Calu3 (cell line): ENCODE measurements around the gene ADGRA3. TPM values are rescaled to one million over a fixed set of nuclear protein-coding genes. Genes with fewer than 3 reads are reported as not detected.

Source experiments
- BruUV-seq: library from RNA; stranded (reverse); fragments of 400-500 nt; replicated peaks from 2 replicates; lab custom pipeline; 2021; lab: Mats Ljungman, UMichigan
- CTCF ChIA-PET: fragments of 300-600 bp; sonication (Branson Sonifier 250); formaldehyde crosslinking; loops from one replicate; lab custom pipeline; 2022; ENCODE audit warnings: antibody characterized with exemption; lab: Charles Lee
- DNase-seq: peaks from one replicate; pipeline ENCODE4 v3.0.0; 2022
- H3K27ac Mint-ChIP-seq: one replicate; pipeline ENCODE4 v1.8.0; 2022; ENCODE audit warnings: mixed read lengths; ENCODE audit not compliant: unreplicated experiment
- H3K27me3 Mint-ChIP-seq: one replicate; pipeline ENCODE4 v1.8.0; 2022; ENCODE audit warnings: mixed read lengths; ENCODE audit not compliant: unreplicated experiment
- H3K36me3 Mint-ChIP-seq: one replicate; pipeline ENCODE4 v1.8.0; 2022; ENCODE audit warnings: mild to moderate bottlenecking, moderate library complexity, mixed read lengths; ENCODE audit not compliant: insufficient read depth, unreplicated experiment
- H3K4me1 Mint-ChIP-seq: one replicate; pipeline ENCODE4 v1.8.0; 2022; ENCODE audit warnings: mild to moderate bottlenecking, low read depth, mixed read lengths; ENCODE audit not compliant: unreplicated experiment
- H3K4me3 Mint-ChIP-seq: one replicate; pipeline ENCODE4 v1.8.0; 2022; ENCODE audit warnings: mild to moderate bottlenecking, low read depth, moderate library complexity, mixed read lengths; ENCODE audit not compliant: unreplicated experiment
- H3K9me3 Mint-ChIP-seq: one replicate; pipeline ENCODE4 v1.8.0; 2022; ENCODE audit warnings: low read depth, mixed read lengths; ENCODE audit not compliant: unreplicated experiment
- intact Hi-C: fragments of 100-400 bp; cut with micrococcal nuclease; formaldehyde crosslinking; loops from one replicate; pipeline ENCODE4 v1.10.0; 2022; ENCODE audit not compliant: unreplicated experiment
- total RNA-seq: library from RNA; stranded (reverse); gene quantifications from 2 replicates; pipeline ENCODE4 v1.2.3, GENCODE V29; 2022
- TF ChIP-seq, protein P1 (sequence below): fragments of 200-600 bp; IDR thresholded peaks from one replicate; pipeline ENCODE4 v1.8.0; 2022; ENCODE audit warnings: antibody characterized with exemption; ENCODE audit not compliant: unreplicated experiment

ADGRA3 gene
- total RNA-seq, 1 experiment from 2014 or later, result 63.2 TPM

DNA sequence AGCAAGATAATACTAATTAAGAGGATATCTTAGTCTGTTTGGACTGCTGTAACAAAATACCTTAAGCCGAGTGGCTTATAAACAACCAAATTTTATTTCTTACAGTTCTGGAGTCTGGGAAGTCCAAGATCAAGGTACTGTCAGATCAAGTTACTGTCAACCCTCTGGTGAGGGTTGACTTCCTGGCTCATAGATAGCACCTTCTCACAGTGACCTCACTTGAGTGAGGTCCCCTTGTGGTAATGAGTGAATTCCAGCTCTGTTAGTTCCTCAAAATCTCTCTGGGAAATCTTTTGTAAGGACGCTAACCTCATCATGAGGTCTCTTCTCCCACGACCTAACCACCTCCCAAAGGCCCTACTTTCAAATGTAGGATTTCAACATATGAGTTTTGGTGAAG lies 36.9 kb upstream of the ADGRA3 start:
- TF ChIP-seq, protein P1, sequence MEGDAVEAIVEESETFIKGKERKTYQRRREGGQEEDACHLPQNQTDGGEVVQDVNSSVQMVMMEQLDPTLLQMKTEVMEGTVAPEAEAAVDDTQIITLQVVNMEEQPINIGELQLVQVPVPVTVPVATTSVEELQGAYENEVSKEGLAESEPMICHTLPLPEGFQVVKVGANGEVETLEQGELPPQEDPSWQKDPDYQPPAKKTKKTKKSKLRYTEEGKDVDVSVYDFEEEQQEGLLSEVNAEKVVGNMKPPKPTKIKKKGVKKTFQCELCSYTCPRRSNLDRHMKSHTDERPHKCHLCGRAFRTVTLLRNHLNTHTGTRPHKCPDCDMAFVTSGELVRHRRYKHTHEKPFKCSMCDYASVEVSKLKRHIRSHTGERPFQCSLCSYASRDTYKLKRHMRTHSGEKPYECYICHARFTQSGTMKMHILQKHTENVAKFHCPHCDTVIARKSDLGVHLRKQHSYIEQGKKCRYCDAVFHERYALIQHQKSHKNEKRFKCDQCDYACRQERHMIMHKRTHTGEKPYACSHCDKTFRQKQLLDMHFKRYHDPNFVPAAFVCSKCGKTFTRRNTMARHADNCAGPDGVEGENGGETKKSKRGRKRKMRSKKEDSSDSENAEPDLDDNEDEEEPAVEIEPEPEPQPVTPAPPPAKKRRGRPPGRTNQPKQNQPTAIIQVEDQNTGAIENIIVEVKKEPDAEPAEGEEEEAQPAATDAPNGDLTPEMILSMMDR, result no peak
- BruUV-seq, result no TSS peak
- H3K27me3 Mint-ChIP-seq, result no peaks in the 10 kb centered on the region
- H3K36me3 Mint-ChIP-seq, result no peaks in the 10 kb centered on the region
- CTCF ChIA-PET, result no interaction called here
- DNase-seq, result no peak
- H3K27ac Mint-ChIP-seq, result no peak overlapping the region
- H3K4me1 Mint-ChIP-seq, result no peaks in the 10 kb centered on the region
- intact Hi-C loops, result no loop called here
- no peak overlapping the region for H3K4me3 Mint-ChIP-seq
- H3K9me3 Mint-ChIP-seq, result no peaks in the 10 kb centered on the region

DNA sequence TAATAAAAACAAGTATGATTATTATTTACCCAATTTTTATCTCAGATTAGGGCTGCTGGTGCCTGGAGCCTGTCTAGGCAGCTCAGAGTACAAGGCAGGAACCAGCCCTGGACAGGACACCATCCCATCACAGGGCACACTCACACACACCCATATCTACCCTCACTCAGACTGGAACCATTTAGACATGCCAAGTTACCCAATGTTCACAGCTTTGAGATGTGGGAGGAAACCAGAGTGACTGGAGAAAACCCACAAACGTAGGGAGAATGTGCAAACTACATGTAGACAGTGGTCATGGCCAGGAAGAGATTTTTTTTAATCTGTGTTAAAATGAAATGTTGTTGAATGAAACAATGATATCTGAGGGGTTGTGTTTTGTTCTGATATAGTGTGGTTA lies 35.7 kb upstream of the ADGRA3 start:
- no peaks in the 10 kb centered on the region for H3K27me3 Mint-ChIP-seq
- intact Hi-C loops, result no loop called here
- H3K4me1 Mint-ChIP-seq, result no peaks in the 10 kb centered on the region
- CTCF ChIA-PET, result no interaction called here
- H3K9me3 Mint-ChIP-seq, result peaks cover 4% of the 10 kb centered on the region
- no peak overlapping the region for H3K27ac Mint-ChIP-seq
- DNase-seq, result no peak
- no TSS peak for BruUV-seq
- H3K36me3 Mint-ChIP-seq, result no peaks in the 10 kb centered on the region
- TF ChIP-seq, protein P1, result no peak
- H3K4me3 Mint-ChIP-seq, result no peak overlapping the region

DNA sequence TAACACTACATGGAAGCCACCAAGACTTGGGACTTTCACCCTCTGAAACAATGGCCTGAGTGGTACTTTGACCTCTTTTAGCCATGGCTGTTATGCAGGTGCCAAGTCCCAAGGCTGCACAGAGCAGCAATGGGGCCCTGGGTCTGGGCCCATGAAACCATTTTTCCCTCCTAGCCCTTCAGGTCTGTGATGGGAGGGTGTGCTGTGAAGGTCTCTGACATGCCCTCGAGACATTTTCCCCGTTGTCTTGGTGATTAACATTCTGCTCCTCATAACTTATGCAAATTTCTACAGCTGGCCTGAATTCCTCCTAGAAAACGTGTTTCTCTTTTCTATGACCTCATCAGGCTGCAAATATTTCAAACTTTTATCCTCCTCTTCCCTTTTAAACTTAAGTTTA lies 30.4 kb upstream of the ADGRA3 start:
- CTCF ChIA-PET, result no interaction called here
- Mint-ChIP-seq H3K27me3 (no peaks in the 10 kb centered on the region), H3K9me3 (peaks cover 8% of the 10 kb centered on the region), H3K4me3 (no peak overlapping the region), H3K27ac (no peak overlapping the region), H3K36me3 (no peaks in the 10 kb centered on the region), H3K4me1 (no peaks in the 10 kb centered on the region)
- intact Hi-C loops, result no loop called here
- no TSS peak for BruUV-seq
- no peak for DNase-seq
- TF ChIP-seq, protein P1, result no peak

DNA sequence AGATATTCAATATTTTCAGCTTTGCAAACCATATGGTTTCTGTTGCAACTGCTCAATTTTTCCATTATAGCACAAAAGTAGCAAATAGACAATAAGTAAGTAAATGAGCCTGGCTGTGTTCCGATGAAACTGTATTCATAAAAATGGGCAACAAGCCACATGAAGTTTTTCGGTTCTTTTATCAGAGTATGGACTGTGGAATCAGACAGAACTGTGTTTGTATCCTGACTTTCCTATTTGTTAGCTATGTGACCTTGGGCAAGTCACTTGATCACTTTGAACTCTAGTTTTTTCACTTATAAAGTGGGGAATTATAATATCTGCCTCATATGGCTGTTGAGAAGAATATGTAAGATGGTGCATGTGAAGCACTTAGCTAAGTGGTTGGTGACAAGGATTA lies 23.4 kb upstream of the ADGRA3 start:
- intact Hi-C loops, result no loop called here
- DNase-seq, result no peak
- Mint-ChIP-seq H3K27me3 (no peaks in the 10 kb centered on the region), H3K9me3 (peaks cover 8% of the 10 kb centered on the region), H3K4me3 (no peak overlapping the region), H3K4me1 (no peaks in the 10 kb centered on the region), H3K36me3 (no peaks in the 10 kb centered on the region), H3K27ac (no peak overlapping the region)
- BruUV-seq, result no TSS peak
- TF ChIP-seq, protein P1, result no peak
- CTCF ChIA-PET, result no interaction called here

DNA sequence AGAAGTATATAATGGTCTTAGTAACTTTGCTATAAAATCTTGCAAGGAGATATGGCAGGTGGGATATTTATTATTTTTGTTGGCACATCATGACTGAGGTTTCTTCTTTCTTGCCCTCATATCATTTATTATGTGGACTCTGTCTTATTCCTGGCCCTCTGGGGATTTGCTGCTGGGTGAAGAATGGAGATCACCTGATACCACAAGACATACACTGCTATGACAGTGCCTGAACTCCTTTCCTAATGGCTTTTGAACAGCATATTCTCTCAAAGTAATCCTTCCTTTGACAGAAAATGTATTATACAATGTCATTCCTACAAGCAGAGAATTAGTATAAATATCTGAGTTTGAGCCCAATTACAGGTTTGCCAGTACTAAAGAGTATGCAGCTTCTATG lies 22.0 kb upstream of the ADGRA3 start:
- no peaks in the 10 kb centered on the region for H3K36me3 Mint-ChIP-seq
- TF ChIP-seq, protein P1, result no peak
- H3K27ac Mint-ChIP-seq, result no peak overlapping the region
- BruUV-seq, result no TSS peak
- H3K9me3 Mint-ChIP-seq, result peaks cover 8% of the 10 kb centered on the region
- no peak for DNase-seq
- intact Hi-C loops, result no loop called here
- no peaks in the 10 kb centered on the region for H3K4me1 Mint-ChIP-seq
- CTCF ChIA-PET, result no interaction called here
- no peaks in the 10 kb centered on the region for H3K27me3 Mint-ChIP-seq
- no peak overlapping the region for H3K4me3 Mint-ChIP-seq
